ENCODE results near the gene PGF.

- TF ChIP-seq POLR2A (IDR thresholded peaks at IDR 0.05; ENCODE audit: low read depth, low read length) (no peak), TAF1 (IDR thresholded peaks at IDR 0.05; ENCODE audit: low read depth, low read length) (peak; percentile 7; the same call in 1 of the 2 replicates), POLR2AphosphoS5 (IDR thresholded peaks at IDR 0.05; ENCODE audit: low read depth, low read length) (peak; percentile 57; the same call in 1 of the 2 replicates), SPI1 (IDR thresholded peaks at IDR 0.05; ENCODE audit: low read depth, low read length) (no peak), PAX5 (IDR thresholded peaks at IDR 0.05; ENCODE audit: insufficient read depth, low read length, severe bottlenecking) (no peak), POU2F2 (IDR thresholded peaks at IDR 0.05; ENCODE audit: low read depth, low read length) (no peak)
These were observed 12.8 kb downstream of the PGF start for GRCh38 chr14:74942608-74943007.
